Neural cell (in vitro differentiated cells): ENCODE data around the gene NUBP2. TPM values are rescaled to one million over a fixed set of nuclear protein-coding genes. Genes with fewer than 3 reads are reported as not detected.
"Not testable (repeated sequence)": the region's sequence is repeated elsewhere in the genome, so short reads cannot be mapped to it uniquely, and the experiment has no call there.

Experiments used
- H2AFZ ChIP-seq: fragments of 200-600, 300-800 bp; sonication (generic), shearing (Covaris generic); 2 replicates; pipeline ENCODE4 v1.6.0; 2014; ENCODE audit warnings: low read depth, mild to moderate bottlenecking, antibody characterized with exemption, low read length, moderate library complexity
- H3F3A ChIP-seq: fragments of 200-600 bp; shearing (Covaris generic); 2 replicates; pipeline ENCODE4 v1.6.1; 2016; ENCODE audit warnings: mild to moderate bottlenecking, moderate library complexity, mixed read lengths, antibody characterized with exemption, low read length; ENCODE audit not compliant: insufficient read depth, poor library complexity, severe bottlenecking
- H3K27ac ChIP-seq: fragments of 200-600, 300-800 bp; sonication (generic), shearing (Covaris generic); 2 replicates; pipeline ENCODE4 v1.5.1; 2014; ENCODE audit warnings: mild to moderate bottlenecking, low read length, moderate library complexity
- H3K27me3 ChIP-seq: fragments of 300-800, 200-600 bp; sonication (generic), shearing (Covaris generic); 2 replicates; pipeline ENCODE4 v1.6.0; 2014; ENCODE audit warnings: mild to moderate bottlenecking, low read depth, low read length, moderate library complexity; ENCODE audit not compliant: insufficient read depth
- H3K36me3 ChIP-seq: fragments of 300-800, 200-600 bp; sonication (generic), shearing (Covaris generic); 2 replicates; pipeline ENCODE4 v1.5.1; 2014; ENCODE audit warnings: mild to moderate bottlenecking, antibody characterized with exemption, low read length, moderate library complexity; ENCODE audit not compliant: insufficient read depth
- H3K4me2 ChIP-seq: fragments of 300-800, 200-600 bp; sonication (generic), shearing (Covaris generic); 2 replicates; pipeline ENCODE4 v1.6.0; 2014; ENCODE audit warnings: mild to moderate bottlenecking, low read length
- H3K4me3 ChIP-seq: fragments of 300-800, 200-600 bp; sonication (generic), shearing (Covaris generic); 2 replicates; pipeline ENCODE4 v1.5.1; 2014; ENCODE audit warnings: mild to moderate bottlenecking, low read length, moderate library complexity
- H3K79me2 ChIP-seq: fragments of 200-600 bp; shearing (Covaris generic); replicated peaks from 2 replicates; pipeline ENCODE4 v1.6.0; 2014; ENCODE audit warnings: mild to moderate bottlenecking, low read length, moderate library complexity; ENCODE audit not compliant: insufficient read depth
- H3K9ac ChIP-seq: fragments of 300-800, 200-600 bp; sonication (generic), shearing (Covaris generic); 2 replicates; pipeline ENCODE4 v1.6.1; 2016; ENCODE audit warnings: mild to moderate bottlenecking, low read length, mixed read lengths
- H3K9me2 ChIP-seq: fragments of 200-600 bp; shearing (Covaris generic); 2 replicates; pipeline ENCODE4 v1.6.1; 2016; ENCODE audit warnings: mild to moderate bottlenecking, low read length, mixed read lengths; ENCODE audit not compliant: insufficient read depth
- H3K9me3 ChIP-seq: fragments of 200-600, 300-800 bp; sonication (generic), shearing (Covaris generic); 2 replicates; pipeline ENCODE4 v1.6.1; 2016; ENCODE audit warnings: mild to moderate bottlenecking, mixed run types, low read length, moderate library complexity, mixed read lengths
- H4K20me1 ChIP-seq: fragments of 200-600 bp; shearing (Covaris generic); 2 replicates; pipeline ENCODE4 v1.6.1; 2016; ENCODE audit warnings: mild to moderate bottlenecking, mixed run types; ENCODE audit not compliant: insufficient read depth
- EP300 ChIP-seq: fragments of 450-650 bp; conservative IDR thresholded peaks from 2 replicates; pipeline ENCODE4 v1.6.1; 2014; ENCODE audit warnings: antibody characterized with exemption, mild to moderate bottlenecking, moderate library complexity; ENCODE audit not compliant: poor library complexity, severe bottlenecking
- EZH2 ChIP-seq: fragments of 200-600, 300-800 bp; shearing (Covaris generic), sonication (generic); IDR thresholded peaks from 2 replicates; pipeline ENCODE4 v1.6.1; 2014; ENCODE audit warnings: antibody characterized with exemption, low read length, borderline replicate concordance, mild to moderate bottlenecking; ENCODE audit not compliant: insufficient read depth, poor library complexity, severe bottlenecking
- MXI1 ChIP-seq: fragments of 450-650 bp; conservative IDR thresholded peaks from 2 replicates; pipeline ENCODE4 v1.6.1; 2014; ENCODE audit warnings: antibody characterized with exemption, mild to moderate bottlenecking; ENCODE audit not compliant: poor library complexity, severe bottlenecking
- POLR2AphosphoS5 ChIP-seq: IDR thresholded peaks from 2 replicates; pipeline ENCODE4 v1.6.1; 2012
- RAD21 ChIP-seq: fragments of 450-650 bp; conservative IDR thresholded peaks from 2 replicates; pipeline ENCODE4 v1.6.1; 2014; ENCODE audit warnings: antibody characterized with exemption, mild to moderate bottlenecking, moderate library complexity
- SMC3 ChIP-seq: fragments of 450-650 bp; conservative IDR thresholded peaks from 2 replicates; pipeline ENCODE4 v1.6.1; 2014; ENCODE audit warnings: antibody characterized with exemption, mild to moderate bottlenecking, moderate library complexity; ENCODE audit not compliant: poor library complexity
- TAF1 ChIP-seq: IDR thresholded peaks from 2 replicates; pipeline ENCODE4 v1.6.1; 2012; ENCODE audit warnings: low read depth
- polyA plus RNA-seq: library from polyadenylated mRNA; depleted of rRNA; stranded (reverse); fragments of >200 nt; gene quantifications from 2 replicates; pipeline ENCODE4 v1.2.3, GENCODE V29; 2014
- TF ChIP-seq, protein P1 (sequence below): fragments of 450-650 bp; IDR thresholded peaks from 2 replicates; pipeline ENCODE4 v1.5.1; 2014; ENCODE audit warnings: antibody characterized with exemption, mild to moderate bottlenecking, moderate library complexity; ENCODE audit not compliant: poor library complexity, severe bottlenecking
- TF ChIP-seq, protein P2 (sequence below): IDR thresholded peaks from 2 replicates; pipeline ENCODE4 v1.6.1; 2012; ENCODE audit warnings: borderline replicate concordance

NUBP2 gene
- polyA plus RNA-seq, 1 donor from 2014 or later: 213 TPM

DNA sequence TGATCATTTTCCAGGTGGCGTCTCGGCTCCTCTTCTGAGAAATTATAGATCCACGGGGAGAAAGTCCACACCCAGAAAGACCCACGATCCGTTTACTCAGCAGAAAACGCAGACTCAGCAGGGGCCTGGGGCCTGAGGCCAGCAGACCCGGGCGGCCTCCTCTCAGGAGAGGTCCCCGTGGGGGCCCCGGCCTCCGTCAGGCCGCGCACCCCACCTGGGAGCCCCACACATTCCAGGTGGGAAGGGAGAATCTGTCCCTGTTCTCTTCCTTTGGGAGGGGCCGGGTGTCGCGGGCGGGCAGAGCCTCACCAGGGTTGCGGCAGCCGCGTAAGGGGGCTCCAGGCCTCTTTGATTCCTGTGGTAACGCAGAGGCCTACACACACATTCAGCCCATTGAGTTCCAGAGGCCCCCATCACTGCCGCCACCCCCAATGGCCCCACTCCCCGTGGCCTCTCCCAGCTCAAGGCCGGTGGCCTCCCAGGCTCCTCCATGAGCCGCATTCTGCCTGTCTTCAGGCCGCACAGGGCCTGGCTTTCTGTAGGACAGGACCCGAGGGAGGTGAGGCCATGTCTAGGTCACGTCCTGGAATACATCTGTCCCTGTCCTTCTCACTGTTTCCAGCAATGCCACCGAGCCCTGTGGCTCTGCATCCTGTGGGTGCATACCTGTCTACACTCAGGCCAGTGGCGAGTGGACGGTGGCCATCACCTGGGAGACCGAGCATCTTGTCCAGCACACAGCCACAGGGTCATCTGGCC, 12.3 kb downstream of the NUBP2 start:
- Histone ChIP-seq H4K20me1 (no peaks in the 10 kb centered on the region), H3K4me2 (no peak overlapping the region), H3F3A (no peaks in the 10 kb centered on the region), H3K4me3 (no peak overlapping the region), H3K79me2 (no peaks in the 10 kb centered on the region), H3K9me3 (no peaks in the 10 kb centered on the region), H3K9ac (no peak overlapping the region), H3K27ac (no peak overlapping the region), H3K36me3 (no peaks in the 10 kb centered on the region), H3K27me3 (no peaks in the 10 kb centered on the region), H2AFZ (no peak overlapping the region), H3K9me2 (no peaks in the 10 kb centered on the region)
- TF ChIP-seq, protein P1, sequence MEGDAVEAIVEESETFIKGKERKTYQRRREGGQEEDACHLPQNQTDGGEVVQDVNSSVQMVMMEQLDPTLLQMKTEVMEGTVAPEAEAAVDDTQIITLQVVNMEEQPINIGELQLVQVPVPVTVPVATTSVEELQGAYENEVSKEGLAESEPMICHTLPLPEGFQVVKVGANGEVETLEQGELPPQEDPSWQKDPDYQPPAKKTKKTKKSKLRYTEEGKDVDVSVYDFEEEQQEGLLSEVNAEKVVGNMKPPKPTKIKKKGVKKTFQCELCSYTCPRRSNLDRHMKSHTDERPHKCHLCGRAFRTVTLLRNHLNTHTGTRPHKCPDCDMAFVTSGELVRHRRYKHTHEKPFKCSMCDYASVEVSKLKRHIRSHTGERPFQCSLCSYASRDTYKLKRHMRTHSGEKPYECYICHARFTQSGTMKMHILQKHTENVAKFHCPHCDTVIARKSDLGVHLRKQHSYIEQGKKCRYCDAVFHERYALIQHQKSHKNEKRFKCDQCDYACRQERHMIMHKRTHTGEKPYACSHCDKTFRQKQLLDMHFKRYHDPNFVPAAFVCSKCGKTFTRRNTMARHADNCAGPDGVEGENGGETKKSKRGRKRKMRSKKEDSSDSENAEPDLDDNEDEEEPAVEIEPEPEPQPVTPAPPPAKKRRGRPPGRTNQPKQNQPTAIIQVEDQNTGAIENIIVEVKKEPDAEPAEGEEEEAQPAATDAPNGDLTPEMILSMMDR: no peak
- TF ChIP-seq EZH2: no peak
- no peak for TF ChIP-seq MXI1
- TF ChIP-seq RAD21: no peak

DNA sequence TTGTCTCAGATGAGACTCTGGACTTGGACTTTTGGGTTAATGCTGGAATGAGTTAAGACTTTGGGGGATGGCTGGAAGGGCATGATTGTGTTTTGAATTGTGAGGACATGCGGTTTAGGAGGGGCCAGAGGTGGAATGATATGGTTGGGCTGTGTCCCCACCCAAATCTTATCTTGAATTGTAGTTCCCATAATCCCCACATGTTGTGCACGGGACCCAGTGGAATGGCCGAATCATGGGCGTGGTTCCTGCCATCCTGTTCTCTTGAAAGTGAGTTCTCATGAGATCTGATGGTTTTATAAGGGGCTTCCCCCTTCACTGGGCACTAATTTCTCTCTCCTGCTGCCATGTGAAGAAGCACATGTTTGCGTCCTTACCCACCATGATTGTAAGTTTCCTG, 16.5 kb downstream of the NUBP2 start:
- H3K4me2 ChIP-seq, H3K27ac ChIP-seq, H3K27me3 ChIP-seq, H3K9me3 ChIP-seq, H3K9ac ChIP-seq, H3K36me3 ChIP-seq, H3K79me2 ChIP-seq, H3K9me2 ChIP-seq, H4K20me1 ChIP-seq, H3K4me3 ChIP-seq, H2AFZ ChIP-seq, H3F3A ChIP-seq: not testable (repeated sequence)

DNA sequence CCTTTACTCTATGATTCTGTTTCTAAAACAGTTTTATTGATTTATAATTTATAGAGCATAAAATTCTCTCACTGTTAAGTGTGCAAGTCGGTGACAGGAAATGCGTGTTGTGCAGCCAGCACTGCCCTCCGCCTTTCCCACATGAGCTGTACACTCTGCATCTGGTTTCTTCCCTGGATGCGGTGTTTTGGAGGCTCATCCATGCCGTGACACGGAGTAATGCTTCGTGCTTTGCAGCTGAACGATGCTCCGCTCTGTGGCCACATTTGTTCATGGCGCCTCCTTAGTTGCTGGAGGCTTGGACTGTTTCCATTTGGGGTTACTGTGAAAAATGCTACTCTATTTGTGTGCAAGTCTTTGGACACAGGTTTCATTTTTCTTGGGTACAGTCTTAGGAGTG, 17.9 kb downstream of the NUBP2 start:
- no peaks in the 10 kb centered on the region for H3K36me3 ChIP-seq
- no peaks in the 10 kb centered on the region for H3K9me3 ChIP-seq
- no peak overlapping the region for H3K4me2 ChIP-seq
- no peak overlapping the region for H3K27ac ChIP-seq
- no peak overlapping the region for H3K4me3 ChIP-seq
- no peak for TF ChIP-seq RAD21
- TF ChIP-seq EP300: no peak
- TF ChIP-seq EZH2: no peak
- TF ChIP-seq POLR2AphosphoS5: no peak
- TF ChIP-seq, protein P1: no peak
- TF ChIP-seq TAF1: no peak
- TF ChIP-seq MXI1: no peak
- TF ChIP-seq, protein P2, sequence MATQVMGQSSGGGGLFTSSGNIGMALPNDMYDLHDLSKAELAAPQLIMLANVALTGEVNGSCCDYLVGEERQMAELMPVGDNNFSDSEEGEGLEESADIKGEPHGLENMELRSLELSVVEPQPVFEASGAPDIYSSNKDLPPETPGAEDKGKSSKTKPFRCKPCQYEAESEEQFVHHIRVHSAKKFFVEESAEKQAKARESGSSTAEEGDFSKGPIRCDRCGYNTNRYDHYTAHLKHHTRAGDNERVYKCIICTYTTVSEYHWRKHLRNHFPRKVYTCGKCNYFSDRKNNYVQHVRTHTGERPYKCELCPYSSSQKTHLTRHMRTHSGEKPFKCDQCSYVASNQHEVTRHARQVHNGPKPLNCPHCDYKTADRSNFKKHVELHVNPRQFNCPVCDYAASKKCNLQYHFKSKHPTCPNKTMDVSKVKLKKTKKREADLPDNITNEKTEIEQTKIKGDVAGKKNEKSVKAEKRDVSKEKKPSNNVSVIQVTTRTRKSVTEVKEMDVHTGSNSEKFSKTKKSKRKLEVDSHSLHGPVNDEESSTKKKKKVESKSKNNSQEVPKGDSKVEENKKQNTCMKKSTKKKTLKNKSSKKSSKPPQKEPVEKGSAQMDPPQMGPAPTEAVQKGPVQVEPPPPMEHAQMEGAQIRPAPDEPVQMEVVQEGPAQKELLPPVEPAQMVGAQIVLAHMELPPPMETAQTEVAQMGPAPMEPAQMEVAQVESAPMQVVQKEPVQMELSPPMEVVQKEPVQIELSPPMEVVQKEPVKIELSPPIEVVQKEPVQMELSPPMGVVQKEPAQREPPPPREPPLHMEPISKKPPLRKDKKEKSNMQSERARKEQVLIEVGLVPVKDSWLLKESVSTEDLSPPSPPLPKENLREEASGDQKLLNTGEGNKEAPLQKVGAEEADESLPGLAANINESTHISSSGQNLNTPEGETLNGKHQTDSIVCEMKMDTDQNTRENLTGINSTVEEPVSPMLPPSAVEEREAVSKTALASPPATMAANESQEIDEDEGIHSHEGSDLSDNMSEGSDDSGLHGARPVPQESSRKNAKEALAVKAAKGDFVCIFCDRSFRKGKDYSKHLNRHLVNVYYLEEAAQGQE: no peak
- TF ChIP-seq SMC3: no peak
- no peaks in the 10 kb centered on the region for H3K79me2 ChIP-seq
- no peak overlapping the region for H2AFZ ChIP-seq
- H3F3A ChIP-seq: no peaks in the 10 kb centered on the region
- H3K9ac ChIP-seq: no peak overlapping the region
- no peaks in the 10 kb centered on the region for H4K20me1 ChIP-seq
- no peaks in the 10 kb centered on the region for H3K27me3 ChIP-seq
- H3K9me2 ChIP-seq: no peaks in the 10 kb centered on the region
